GM19023 (cell line): ENCODE measurements around the gene CIRBP.
"Not testable (repeated sequence)": the region's sequence is repeated elsewhere in the genome, so short reads cannot be mapped to it uniquely, and the experiment has no call there.

Experiments used
- ATAC-seq: cut with Tn5 transposase; IDR thresholded peaks from one replicate; pipeline ENCODE4 v1.9.1; 2021; ENCODE audit warnings: mild to moderate bottlenecking, moderate library complexity; ENCODE audit not compliant: unreplicated experiment

Gene CIRBP

DNA sequence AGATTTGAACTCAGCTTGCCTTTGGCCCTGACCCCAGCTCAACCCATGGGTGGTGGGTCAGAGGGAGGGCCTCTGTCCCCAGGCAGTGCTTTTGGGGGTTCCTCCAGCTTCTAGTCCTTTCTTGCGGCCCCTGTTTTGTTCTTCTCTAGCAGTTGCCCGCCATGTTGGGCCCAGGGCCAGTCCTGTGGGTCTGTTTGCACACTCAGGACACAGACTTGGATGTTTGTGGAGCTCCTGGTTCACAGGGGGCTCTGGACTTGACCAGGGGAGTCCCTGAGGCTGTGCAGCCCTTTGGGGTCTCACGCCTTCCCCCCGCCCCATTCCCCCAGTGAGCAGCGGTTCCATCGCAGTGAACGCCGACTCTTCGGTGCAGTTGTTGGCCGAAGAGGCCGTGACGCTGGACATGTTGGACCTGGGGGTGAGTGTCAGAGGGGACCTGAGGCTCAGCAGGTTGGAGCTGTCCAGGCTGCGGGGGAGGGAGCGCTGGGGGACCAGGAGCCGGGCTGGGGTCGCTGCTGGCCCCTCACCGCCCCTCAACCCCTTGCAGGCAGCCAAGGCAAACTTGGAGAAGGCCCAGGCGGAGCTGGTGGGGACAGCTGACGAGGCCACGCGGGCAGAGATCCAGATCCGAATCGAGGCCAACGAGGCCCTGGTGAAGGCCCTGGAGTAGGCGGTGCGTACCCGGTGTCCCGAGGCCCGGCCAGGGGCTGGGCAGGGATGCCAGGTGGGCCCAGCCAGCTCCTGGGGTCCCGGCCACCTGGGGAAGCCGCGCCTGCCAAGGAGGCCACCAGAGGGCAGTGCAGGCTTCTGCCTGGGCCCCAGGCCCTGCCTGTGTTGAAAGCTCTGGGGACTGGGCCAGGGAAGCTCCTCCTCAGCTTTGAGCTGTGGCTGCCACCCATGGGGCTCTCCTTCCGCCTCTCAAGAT lies 25.1 kb upstream of the CIRBP start:
- ATAC-seq, result no peak

DNA sequence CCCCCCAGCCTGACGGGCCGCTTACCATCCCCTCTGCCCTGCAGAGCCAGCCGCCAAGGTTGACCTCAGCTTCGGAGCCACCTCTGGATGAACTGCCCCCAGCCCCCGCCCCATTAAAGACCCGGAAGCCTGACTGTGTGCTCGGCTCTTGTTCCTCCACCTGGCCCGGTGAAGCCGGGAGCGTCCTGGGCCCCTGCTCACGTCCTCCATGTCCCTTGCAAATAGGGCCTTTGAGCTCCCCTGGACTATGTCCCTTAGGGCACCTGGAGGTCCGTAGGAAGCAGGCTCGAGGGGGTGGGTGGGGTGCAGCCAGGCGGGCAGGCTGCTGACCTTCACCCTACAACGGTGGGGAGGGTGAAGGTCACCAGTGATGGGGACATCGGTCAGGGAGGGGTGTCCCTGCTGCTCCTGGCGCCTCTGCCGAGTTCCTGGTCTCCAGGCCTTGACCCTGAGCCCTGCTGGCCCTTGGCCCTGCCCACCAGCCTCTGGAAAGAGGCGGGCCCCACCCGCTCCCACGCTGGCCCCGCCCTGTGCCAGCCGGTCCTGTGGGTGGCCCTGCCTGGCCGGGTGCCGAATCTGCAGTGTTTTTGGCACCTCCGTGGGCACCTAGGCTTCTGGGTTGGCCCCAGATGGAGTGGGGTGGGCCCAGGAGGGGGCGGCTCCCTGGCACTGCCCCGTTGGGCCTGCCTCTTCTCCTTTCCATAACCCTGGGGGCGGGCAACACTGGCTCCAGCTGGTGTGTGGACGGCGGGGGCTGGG lies 24.3 kb upstream of the CIRBP start:
- ATAC-seq, result no peak

DNA sequence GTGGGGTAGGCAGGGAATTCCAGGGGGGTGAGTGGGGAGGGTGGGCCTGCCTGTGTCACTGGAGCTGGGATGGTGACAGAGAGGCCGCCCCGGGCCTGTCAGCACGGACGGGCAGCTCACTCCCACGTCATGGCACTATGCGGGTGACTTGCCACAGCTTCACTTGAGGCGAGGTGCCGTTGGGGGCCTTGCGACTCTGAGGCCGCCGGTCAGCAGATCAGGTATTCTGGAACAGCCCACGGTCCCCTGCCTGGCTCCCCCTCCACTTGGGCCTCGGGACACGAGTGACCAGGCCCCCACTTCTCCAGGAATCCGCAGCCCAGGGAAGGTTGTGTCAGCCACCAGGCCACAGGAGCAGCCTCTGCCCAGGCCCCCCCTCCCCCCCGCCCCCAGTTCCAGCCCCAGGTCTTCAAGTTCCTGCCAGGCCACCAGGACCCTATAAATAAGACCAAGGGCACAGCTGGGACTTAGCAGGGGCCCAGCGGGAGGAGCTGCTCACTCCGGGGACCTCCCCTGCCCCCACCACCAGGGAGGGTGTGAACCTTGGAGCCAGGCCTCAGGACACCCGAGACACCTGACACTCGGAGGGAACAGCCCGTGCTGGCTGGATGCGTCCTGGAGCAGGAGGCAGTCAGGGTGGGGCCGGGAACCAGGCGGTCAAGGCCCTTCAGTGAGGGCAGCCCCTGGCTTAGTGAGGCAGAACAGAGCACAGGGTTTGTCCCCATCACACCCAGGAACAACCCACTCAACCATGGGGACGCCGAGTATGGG lies 23.5 kb upstream of the CIRBP start:
- no peak for ATAC-seq

DNA sequence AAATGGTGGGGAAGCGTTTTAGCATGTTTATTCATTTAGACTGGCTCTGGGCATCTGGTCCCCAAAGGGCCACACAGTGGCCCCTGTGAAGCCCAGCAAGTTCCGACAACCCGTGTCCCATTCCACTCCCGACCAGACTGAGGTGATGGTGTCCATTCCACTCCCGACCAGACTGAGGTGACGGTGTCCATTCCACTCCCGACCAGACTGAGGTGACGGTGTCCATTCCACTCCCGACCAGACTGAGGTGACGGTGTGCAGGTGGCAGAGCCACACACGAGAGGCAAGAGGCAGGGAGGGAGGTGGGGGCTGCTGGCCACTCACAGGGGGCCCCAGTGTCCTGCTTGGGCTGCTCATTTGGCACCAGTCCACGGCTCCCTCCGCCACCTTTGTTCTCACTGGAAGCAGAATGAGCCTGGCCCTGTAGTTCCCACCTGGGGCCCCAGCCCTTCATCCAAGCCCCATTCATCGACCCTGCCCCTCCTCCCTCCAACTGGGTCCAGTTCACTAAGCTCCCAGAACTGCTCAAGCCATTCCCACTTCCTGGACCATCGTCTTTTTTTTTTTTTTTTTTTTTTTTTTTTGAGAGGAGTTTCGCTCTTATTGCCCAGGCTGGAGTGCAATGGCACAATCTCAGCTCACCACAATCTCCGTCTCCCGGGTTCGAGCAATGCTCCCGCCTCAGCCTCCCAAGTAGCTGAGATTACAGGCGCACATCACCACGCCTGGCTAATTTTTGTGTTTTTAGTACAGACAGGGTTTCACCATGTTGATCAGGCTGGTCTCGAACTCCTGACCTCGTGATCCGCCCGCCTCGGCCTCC lies 22.7 kb upstream of the CIRBP start:
- ATAC-seq, result not testable (repeated sequence)

DNA sequence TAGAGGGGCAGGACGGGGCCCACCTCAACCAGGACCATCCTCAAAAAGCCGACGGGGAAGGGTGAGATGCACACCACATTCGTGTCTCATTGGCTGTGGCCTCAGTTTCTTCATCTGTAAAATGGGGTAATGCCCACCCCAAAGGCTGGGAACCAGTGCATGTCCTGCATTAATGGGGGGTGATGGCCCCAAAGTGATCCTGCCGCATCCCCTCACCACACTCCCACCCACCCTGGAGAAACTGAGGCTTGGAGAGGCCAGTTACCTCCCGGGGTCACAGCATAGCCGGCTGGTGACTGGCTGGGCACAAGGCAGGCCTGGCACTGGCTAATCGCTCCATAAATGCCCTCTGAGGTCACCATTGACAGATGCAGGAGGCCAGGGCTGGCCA lies 21.4 kb upstream of the CIRBP start:
- no peak for ATAC-seq

DNA sequence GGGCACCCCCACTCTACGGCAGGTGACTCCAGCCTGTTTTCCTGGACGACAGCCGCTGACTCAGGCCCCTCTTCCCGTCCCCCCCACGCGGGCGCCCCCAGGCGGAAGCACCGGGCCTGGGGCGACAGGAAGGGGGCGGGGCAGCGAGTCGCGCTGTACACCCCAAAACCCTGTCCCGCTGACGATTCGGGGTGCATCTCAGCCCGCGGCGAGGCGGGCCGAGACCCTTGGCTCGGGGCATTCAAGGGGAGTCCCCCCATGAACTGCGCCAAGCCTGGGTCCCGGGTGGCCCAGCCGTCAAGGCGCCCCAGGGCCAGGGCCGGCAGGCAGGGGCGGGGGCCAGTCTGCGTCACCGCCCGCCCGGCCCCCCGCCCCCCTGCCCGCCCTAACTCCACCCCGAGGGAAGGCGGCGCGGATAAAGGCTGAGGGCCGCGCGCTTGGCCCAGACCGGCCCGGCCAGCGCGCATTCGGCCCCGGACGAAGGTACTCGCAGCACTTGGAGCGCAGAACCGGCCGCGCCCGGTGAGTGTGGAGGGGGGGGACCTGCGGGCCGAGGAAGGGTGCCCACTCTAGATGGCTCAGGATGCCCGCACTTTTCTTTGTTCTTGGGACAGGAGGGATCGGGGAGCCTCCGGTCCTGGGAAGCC lies 20.9 kb upstream of the CIRBP start, which contains the start of gene MIDN:
Gene MIDN (plus strand): TSS at position 445 of the 647 bp plus-strand sequence. CDS start 1,714 bp downstream, outside the sequence.
- ATAC-seq, result peak; percentile 22

DNA sequence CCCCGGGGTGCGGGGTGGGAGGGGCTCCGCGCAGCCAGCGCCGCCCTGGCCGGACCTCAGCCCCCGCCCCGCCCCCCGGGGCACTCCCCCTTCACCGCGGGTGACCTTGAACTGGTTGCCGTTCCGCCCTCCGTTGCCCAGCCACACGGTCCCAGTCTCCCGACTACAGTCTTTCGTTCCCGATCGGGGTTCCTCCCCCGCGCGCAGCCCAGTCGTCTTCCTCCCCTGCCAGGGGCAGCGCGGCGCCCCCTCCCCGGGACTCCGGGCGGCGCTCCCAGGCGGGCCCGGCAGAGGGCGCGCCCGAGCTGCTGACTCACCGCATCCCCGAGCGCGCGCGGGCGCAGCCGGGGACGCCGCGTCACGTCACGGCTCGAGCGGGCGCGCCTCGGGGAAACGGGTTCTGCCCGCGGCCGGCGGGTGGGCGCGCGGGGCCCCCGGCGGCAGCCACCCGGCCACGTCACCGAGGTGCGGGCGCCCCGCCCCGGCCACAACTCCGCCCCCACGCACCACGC lies 20.3 kb upstream of the CIRBP start:
- peak; percentile 37 for ATAC-seq

DNA sequence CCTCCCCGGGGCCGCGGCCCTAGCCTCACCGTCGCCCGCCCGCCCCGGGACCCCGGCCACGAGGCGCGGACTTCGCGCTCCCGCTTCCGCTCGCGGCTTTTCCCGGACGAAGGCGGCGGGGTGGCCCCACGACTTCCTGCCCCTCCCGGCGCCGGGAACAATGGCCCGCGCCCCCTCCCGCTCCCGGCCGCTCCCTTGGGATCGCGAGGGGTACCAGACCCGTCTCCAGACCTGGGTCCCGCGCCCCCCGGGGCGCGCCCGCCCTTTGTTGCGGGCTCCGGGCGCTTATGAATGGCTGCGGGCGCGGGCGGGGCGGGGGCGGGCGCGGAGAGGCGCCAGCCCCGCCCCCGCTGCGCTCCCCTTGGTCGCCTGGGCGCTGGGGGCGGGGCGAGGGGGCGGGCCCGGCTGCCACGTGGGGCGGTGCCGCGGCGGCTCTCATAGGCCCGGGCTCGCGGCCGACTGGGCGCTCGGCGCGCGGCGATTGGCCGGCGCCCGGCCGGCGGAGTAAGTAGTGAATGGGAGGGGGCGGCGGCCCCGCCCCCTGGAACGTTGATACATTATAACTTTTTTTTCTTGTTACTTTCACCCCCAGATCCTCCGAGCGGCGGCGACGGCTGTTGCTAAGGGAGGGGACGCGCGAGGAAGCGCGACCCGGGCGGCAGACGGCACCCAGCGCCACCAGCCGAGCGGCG lies 19.7 kb upstream of the CIRBP start:
- peak; percentile 37 for ATAC-seq

DNA sequence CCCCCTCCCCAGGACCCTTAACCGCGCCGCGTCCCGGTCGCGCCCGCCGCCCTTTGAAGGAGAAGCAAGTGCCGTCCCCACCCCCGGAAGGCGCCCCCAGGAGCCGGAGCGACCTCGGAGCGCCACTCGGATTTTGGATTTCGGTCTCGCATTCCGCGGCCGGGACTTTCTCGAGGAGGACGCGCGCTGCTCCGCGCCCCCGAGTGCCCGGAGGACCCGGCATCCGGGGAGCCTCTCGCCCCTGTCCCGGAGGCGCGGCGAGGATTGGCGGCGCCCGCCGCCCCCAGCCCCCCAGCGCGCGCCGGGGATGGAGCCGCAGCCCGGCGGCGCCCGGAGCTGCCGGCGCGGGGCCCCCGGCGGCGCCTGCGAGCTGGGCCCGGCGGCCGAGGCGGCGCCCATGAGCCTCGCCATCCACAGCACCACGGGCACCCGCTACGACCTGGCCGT lies 19.1 kb upstream of the CIRBP start:
- ATAC-seq, result no peak

DNA sequence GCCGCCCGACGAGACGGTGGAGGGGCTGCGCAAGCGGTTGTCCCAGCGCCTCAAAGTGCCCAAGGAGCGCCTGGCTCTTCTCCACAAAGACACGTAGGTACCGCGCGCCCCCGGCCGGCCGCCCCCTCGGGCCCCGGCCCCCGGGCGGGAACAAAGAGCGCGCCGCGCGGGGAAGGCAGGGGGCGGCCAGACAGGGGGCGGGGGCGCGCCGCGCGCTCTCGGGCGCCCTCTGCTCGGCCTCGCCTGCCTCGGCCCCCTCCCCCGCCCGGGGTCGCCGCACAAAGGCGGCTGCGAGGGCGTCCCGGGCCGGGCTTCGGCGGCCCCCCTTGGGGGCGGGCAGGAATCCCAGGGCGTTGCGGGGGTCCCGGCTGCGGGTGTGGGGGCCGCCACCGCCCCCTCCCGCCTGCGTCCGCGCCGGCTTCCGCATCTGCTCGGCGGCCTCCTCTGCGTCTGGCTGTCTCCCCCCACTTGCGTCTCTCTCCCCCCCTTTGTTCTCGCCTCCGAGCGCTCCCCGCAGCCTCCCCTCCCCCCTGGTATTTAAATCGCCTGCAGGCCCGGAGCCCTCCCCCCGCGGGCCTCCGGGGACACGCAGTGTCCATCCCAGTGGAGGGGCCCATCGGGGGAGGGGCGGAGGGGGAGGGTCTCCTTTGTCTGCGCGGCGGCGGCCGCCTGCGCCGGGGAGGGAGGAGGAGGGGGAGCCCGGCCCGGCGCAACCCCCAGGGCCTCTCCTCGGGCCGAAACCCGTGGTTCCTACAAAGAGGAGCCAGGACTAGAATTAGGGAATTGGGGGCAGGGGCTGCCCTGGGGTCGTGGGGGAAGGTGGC lies 18.5 kb upstream of the CIRBP start:
- ATAC-seq, result no peak

DNA sequence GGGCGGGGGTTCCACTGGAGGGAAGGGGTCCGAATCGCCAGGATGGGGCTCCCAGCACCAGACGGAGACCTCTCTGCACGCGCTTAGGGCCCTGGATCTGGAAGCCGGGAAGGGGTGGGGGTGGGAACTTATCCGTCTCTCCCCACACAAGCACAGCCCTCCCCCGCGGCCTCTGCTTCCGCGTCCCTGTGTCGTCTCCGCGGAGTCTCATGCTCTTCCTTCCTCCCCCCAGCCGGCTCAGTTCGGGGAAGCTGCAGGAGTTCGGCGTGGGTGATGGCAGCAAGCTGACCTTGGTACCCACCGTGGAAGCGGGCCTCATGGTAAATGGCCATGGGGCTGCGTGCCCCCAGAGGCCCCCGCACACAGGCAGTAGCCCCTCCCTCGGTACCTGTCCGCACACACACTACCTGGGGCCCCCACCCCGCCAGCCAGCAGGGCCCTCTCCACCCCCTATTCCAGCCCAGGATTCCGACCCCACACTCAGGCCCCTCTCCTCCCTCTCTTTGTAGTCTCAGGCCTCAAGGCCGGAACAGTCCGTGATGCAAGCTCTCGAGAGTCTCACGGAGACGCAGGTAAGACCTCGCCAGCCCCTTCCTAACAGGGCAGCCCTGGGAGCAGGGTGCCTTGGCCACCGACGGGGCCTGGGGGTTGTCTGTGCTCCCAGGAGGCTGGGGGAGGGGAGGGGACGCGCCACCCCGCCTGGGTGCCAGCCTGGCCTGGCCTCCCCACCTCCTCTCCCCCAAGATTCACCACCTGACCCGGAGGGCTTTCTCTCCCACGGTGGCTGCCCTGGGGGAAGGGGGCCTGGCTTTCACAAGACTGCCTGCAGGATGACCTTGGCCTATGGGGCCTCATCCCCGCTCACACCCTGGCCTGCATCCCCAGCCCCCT lies 17.6 kb upstream of the CIRBP start:
- no peak for ATAC-seq

DNA sequence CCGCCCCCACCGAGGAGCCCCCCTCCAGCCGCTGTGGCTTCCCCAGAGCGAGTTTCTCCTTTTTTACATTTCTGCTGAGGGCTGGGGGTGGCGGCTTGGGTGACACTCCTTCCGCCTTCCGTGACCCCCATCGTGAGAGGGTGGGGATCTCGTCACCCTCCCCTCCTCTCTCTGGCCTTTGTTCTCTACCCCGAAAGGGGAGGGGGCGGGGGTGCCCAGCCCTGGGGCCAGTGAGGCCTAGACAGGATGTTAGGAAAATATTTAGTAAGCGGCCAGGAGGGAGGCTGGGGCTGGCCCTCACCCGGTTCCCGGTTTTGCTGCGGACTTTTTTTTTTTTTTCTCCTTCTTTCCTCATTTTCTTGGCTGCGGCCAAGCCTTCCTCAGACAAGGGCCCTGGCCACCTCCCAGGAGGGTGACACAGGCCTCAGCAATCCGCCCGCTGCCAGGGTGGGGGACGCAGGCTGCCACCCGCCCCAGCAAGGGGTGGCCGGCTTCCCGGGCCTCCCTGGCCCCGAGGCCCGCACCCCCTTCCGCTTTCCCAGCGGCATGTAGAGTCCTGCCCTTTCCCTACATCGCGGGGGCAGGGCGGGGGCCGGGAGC lies 16.8 kb upstream of the CIRBP start:
- no peak for ATAC-seq

DNA sequence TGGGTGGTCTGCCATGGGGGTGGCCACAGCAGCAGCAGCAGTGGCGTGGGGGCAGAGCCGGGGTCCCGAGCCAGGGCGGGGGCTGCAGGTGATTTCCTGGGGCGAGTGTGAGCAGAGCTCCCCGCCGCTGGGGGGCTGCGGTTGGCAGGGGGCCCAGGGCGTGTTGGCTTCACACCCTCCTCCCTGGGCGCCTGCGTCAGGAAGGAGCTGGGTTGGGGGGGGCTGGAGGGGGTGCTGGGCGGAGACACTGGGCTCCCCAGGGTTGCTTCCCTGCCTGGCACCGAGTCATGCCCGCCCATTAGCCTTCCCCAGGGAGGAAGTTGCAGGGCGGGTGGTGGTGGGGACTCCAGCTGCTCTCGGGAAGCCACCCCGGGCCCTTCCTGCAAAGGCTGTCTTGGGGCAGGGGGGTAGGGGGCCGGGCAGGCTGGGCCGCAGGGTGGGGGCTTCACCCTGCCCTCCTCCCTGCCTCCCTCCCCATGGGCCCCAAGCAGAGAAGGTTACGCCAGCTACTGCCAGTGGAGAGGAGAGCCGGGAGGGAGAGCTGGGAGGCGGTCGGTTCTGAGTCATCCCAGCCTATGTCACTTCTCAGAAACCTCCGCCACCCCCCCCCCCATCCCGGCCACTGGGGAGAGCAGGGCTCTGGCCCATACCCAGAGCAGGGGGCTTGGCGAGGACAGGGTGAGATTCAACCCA lies 16.2 kb upstream of the CIRBP start:
- ATAC-seq, result no peak

DNA sequence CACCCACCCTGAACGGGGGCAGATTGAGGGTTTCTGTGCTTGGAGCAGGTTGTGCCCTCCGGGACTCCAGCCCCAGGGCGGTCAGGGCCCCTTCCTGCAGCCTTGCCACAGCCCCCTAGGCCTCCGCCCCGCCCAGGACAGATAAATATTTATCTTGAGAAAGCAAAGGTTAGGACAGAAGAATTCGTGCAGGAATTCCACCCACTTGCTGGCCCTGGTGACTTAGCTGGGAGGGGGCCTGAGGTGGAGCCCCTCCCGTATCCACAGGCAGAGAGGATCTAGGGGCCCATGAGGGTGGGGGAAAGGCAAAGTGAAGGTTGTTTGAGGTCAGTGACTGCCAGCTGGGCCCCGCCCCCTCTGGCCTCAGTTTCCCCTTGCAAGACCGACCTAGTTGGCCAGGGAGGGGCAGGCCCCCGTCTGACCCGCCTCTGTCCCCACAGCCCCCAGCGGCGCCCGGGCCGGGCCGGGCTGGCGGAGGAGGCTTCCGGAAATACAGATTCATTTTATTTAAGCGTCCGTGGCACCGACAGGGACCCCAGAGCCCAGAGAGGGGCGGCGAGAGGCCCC lies 15.5 kb upstream of the CIRBP start:
- no peak for ATAC-seq

DNA sequence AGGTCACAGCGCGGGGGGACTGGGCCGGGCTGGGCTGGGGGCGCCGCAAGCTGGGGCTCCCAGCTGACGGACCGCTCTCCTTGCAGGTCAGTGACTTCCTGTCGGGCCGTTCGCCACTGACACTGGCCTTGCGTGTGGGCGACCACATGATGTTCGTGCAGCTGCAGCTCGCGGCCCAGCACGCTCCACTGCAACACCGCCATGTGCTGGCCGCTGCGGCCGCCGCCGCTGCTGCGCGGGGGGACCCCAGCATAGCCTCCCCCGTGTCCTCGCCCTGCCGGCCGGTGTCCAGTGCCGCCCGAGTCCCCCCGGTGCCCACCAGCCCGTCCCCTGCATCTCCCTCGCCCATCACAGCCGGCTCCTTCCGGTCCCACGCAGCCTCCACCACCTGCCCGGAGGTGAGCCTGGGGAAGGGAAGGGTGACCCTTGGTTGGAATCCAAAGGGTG lies 15.0 kb upstream of the CIRBP start:
- ATAC-seq, result no peak
